Stimulated activated CD8-positive, alpha-beta memory T cell treated with anti-CD3 and anti-CD28 coated beads, Interleukin-4, amount 100 ng/mL, for 4 hours (primary cell): Measurements from ENCODE around the gene C17orf75.
"Not testable (repeated sequence)": the region's sequence is repeated elsewhere in the genome, so short reads cannot be mapped to it uniquely, and the experiment has no call there.

Experiments used
- DNase-seq, 2 donors: peaks; one replicate each; pipeline ENCODE4 v3.0.0-alpha.2; 2020; ENCODE audit warnings: low read depth in 2 of 2, low spot score in 1 of 2

Gene C17orf75

GRCh38 chr17:32341857-32342602, at the start of gene C17orf75:
Gene C17orf75 (minus strand): TSS chr17:32342173. CDS start chr17:32342139, 34 bp downstream.
- peak; percentile 51 to 62 for DNase-seq

DNA sequence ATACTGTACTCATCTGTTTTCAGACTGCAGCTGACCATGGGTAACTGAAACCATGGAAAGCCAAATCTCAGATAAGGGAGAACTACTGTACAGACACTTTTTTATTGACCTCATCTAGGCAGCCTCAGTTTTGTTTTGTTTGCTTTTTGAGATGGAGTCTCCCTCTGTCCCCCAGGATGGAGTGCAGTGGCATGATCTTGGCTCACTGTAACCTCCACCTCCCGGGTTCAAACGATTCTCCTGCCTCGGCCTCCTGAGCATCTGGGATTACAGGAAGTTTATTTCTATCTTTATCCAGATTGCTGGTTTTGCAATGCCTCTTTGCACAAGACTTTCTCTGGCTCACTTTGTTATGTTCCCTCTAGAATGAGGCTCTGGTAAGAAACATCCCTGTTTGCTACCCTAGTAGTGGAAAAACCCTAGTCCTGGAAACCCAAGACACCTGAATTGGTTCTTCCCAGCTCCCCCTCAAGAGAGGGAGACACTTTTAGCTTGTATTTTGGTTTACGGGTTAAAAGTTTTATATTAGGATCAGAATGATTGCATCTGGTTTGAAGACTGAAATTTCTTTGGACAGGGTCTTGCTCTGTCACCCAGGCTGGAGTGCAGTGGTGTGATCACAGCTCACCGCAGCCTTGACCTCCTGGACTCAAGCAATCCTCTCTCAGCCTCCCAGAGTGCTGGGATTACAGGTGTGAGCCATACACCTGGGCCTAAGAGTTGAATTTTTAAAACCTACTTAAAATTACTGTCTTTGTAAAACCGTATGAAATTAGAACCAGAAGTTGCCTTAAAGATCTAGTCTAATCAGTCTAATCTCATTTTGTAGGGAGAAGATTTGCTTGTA, 46.9 kb upstream of the C17orf75 start:
- DNase-seq, result no peak

DNA sequence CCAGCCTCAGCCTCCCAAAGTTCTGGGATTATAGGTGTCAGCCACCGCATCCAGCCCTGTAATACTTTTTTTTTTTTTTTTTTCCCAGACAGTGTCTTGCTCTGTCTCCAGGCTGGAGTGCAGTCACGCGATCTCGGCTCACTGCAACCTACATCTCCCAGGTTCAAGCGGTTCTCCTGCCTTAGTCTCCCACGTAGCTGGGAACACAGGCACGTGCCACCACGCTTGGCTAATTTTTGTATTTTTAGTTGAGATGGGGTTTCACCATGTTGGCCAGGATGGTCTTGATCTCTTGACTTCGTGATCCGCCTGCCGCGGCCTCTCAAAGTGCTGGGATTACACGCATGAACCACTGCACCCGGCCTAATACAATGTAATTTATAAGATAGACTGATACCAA, 46.2 kb upstream of the C17orf75 start:
- not testable (repeated sequence) for DNase-seq

DNA sequence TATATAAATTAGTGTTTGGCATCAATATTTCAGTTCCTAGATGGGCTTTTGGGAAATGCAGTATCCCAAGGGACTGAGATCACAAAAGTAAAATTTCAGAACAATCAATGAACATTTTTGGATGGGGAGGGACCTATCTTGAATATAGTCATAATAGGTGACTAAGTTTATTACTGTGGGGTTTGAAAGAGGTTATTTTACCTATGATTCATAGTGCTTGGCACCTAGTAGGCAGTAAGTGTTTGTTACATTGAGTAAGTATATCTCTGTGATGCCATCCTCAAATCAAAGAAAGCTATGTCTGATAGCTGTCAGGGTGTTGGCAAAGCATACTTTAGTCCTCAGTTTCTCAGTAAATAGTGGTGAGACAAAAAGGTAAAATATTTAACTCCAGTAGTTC, 44.9 kb upstream of the C17orf75 start:
- no peak for DNase-seq

GRCh38 chr17:32385971-32386370, 44.0 kb upstream of the C17orf75 start:
- no peak for DNase-seq

DNA sequence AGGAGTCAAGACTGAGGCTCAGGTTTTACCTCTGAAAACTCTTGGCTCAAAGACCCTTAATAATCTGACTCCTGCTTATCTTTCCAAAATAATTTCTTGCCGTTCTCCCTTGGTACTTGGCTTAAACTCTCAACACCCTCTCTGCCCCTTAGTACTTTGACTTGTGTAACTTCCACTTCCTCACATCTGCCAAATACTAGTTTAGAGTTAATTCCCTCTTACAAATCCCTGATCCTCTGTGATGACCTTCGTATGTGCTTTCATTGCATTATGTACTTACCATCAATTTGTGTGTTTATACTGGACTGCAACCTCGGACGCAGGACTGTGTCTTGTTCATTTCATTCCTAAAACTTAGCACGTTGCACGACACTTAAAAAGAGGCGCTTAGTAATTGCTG, 43.1 kb upstream of the C17orf75 start:
- DNase-seq, result no peak

DNA sequence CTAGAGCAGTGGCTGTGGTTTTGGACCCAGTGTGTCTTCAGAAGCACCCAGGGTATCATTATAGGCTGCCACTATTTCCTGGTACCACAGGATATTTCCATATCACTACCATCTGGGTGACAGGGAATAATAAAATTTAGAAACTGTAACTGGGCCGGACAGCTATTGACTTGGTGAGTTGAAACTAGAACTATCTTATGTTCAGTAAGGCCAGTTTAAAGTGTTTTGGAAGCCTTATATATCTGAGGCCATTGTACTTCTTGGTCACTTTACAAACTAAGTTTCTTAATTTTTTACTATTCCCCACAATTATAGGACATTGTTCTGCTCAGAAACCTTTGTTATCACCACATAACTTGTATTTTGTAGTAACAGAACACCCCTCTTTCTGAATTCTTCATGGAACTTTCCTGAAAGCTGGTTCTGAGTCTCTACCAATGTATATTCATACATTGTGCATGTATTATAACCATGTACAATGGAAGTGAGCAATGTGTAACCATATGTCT, 42.0 kb upstream of the C17orf75 start:
- DNase-seq, result no peak

GRCh38 chr17:32382526-32383223, 40.7 kb upstream of the C17orf75 start:
- DNase-seq, result no peak

GRCh38 chr17:32370426-32370825, 28.5 kb upstream of the C17orf75 start:
- no peak for DNase-seq

DNA sequence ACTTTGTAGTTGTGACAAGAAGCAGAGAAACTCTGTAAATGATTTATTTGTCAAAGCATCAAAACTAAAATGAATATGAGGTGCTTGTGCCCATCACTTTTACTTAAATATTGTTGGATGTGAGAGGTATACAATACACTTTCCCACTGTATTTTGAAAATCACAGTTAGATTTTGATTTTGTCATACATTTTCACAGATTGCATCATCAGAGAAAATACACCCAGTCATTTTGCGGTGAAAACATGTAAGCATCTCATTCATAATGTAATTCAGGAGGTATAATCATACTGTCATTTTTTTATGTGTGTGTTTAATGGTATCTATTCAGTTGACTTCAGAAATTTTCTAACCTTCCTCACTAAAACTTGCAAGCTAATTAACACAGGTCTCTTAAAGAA, 19.3 kb upstream of the C17orf75 start:
- DNase-seq, result no peak

DNA sequence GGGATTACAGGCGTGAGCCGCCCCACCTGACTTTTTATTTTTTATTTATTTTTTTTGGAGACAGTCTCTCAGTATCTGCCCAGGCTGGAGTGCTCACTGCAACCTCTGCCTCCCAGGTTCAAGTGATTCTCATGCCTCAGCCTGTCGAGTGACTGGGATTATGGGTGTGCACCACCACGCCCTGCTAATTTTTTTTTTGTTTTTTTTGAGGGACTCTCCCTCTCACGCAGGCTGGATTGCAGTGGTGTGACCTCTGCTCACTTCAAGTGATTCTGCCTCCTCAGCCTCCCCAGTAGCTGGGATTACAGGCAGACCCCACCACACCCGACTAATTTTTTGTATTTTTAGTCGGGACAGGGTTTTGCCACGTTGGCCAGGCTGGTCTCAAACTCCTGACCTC, 15.6 kb upstream of the C17orf75 start:
- no peak for DNase-seq

DNA sequence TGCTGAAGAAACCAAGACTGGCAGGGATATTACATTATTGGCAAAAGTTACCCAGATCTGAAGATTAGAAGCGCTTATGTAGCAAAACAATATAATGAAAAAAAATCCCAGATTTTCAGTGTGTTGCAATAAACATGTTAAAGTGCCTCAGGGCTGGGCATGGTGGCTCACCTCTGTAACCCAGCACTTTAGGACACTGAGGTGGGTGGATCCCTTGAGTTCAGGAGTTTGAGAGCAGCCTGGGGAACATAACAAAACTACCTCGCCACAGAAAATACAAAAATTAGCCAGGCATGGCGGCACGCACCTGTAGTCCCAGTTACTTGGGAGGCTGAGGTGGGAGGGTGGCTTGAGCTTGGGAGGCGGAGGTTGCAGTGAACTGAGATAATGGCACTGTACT, 14.8 kb upstream of the C17orf75 start:
- no peak for DNase-seq

GRCh38 chr17:32356378-32356743, 14.4 kb upstream of the C17orf75 start:
- no peak for DNase-seq

DNA sequence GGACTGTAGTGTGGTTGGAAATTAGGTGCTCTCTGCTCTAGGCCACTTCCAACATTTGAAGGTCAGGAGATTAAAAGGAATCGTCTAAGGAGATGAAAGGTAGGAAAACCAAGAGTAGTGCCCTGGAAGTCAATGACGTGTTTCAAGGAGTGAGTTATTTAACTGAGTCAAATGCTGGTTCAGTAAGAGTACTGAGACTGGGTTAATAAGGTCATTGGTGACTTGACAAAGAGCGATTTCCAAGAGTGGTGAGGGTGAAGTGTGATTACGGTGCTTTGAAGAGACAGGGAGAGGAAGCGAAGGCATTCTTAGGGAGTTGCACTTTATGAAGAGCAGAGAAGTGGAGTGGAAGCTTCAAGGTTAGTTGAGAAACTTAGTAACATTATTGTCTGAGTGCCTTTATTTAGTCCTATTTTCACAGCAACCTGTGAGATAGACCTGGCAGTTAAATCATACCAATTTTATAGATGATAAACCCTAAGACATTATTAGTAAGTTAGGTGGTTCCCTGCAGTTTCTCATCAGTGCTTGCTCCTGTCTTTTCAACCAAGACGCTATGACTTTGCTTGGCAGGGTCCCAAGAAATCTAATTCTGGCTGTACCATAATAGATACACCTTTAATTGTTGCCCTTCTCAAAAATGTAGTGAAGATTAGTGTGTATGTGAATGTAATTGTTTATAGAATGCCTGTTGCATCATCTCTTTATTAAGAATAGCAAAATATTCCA, 13.8 kb upstream of the C17orf75 start:
- no peak for DNase-seq

GRCh38 chr17:32352734-32353133, 10.8 kb upstream of the C17orf75 start:
- DNase-seq, result not testable (repeated sequence)

GRCh38 chr17:32350666-32351418, 8.9 kb upstream of the C17orf75 start:
- no peak for DNase-seq

DNA sequence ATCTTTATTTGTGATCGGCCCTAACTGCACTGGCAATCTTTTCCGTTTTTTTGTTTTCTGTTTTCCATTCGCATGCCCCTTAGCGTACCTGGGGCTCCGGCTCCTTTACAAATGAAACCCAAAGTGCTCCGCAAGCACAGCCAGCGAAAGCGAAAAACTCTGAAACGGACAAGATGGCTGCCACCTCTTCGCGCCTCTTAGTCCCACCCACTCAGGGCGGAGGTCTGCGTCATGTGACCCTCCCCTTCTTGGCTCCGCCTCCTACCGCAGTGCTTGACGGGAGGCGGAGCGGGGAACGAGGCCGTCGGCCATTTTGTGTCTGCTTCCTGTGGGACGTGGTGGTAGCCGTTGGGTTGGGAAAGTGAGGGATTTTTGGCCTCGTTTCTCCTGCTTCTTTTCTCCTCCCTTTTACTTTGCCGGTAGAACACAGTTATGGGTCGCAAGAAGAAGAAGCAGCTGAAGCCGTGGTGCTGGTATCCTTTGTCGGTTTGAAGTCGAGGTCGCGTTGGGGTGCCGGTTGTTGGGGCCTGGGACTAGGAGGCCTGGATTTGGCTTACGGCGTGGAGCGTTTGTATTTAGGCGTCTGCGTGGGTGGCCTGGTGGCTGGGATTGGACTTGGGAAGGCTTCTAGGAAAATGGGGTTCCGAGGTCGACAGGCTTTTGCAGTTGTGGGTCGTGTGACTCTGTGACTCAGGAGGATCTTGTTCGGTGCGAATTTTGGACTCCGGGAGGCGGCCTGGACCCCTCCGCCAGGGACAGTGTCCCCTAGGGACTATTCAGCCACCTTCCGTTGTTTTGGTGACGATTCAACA, 8.1 kb upstream of the C17orf75 start, which contains the start of gene ZNF207:
TSS of gene ZNF207 (plus strand) at position 304 of the 812 bp plus-strand sequence. CDS start at position 433, 129 bp downstream.
- DNase-seq, result peak; percentile 88

GRCh38 chr17:32349503-32349853, 7.5 kb upstream of the C17orf75 start:
- no peak for DNase-seq

DNA sequence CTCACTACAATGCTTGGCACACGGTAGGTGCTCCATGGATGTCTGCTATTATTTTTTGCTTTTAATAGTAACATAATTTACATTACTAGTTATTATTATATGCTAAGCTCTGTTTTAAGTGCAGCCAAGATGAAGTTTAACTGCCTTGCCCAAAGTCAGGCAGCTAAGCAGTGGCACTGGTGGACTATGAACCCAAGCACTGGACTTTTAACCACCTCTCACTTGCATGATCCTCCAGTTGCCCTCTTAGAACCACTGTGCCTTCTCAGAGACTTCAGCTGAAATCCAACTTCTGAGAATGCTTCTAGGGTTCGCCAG, 6.5 kb upstream of the C17orf75 start:
- DNase-seq, result no peak
